Tibial artery (tissue), 4 donors: ENCODE measurements around the gene ZNF804B.

Source experiments
- DNase-seq, 2 donors: peaks; one replicate each; pipeline ENCODE4 v3.0.0-alpha.2; 2019
- H3K27ac ChIP-seq, 2 donors: fragments of 200-600 bp; sonication (generic) in 1 of 2; 1 replicate in 1 of 2; 2 replicates in 1 of 2; pipeline ENCODE4 v1.5.1; 2018 to 2019; ENCODE audit warnings: mild to moderate bottlenecking in 1 of 2
- H3K27me3 ChIP-seq, 2 donors: fragments of 200-600 bp; sonication (generic) in 1 of 2; one replicate each; pipeline versions ENCODE4 v1.5.1 to v1.6.0; 2016 to 2019
- H3K36me3 ChIP-seq, 3 donors: fragments of 200-600 bp; sonication (generic) in 2 of 3; one replicate each; pipeline ENCODE4 v1.5.1; 2016 to 2019; ENCODE audit warnings: mild to moderate bottlenecking in 2 of 3
- H3K4me1 ChIP-seq, 4 donors: fragments of 200-600 bp; sonication (generic) in 2 of 4; 1 replicate in 3 of 4; 2 replicates in 1 of 4; pipeline ENCODE4 v1.5.1; 2016 to 2019
- H3K4me3 ChIP-seq, 2 donors: fragments of 200-600 bp; sonication (generic) in 1 of 2; 1 replicate in 1 of 2; 2 replicates in 1 of 2; pipeline ENCODE4 v1.5.1; 2018 to 2019; ENCODE audit warnings: mild to moderate bottlenecking in 2 of 2
- H3K9me3 ChIP-seq, 3 donors: fragments of 200-600 bp; sonication (generic) in 1 of 3; one replicate each; pipeline ENCODE4 v1.5.1; 2016 to 2019
- CTCF ChIP-seq, 2 experiments: fragments of 200-600 bp in 1 of 2; fragments of 450-650 bp in 1 of 2; IDR thresholded peaks; one replicate each; pipeline ENCODE4 v1.5.1; 2017 to 2019; ENCODE audit warnings: antibody characterized with exemption in 2 of 2, mild to moderate bottlenecking in 1 of 2, moderate library complexity in 1 of 2
- intact Hi-C: fragments of 100-400 bp; cut with DNase I; formaldehyde crosslinking; loops from one replicate; pipeline ENCODE4 v1.15.0; 2023; ENCODE audit warnings: low total_unique reads

Gene ZNF804B

GRCh38 chr7:89259085-89259484 is 499.6 kb downstream of the ZNF804B start:
- Histone ChIP-seq H3K27me3 (no peaks in the 10 kb centered on the region), H3K27ac (no peak overlapping the region), H3K4me3 (no peak overlapping the region), H3K9me3 (no peaks in the 10 kb centered on the region), H3K36me3 (no peaks in the 10 kb centered on the region), H3K4me1 (no peaks in the 10 kb centered on the region)
- no peak for DNase-seq
- intact Hi-C loops, result no loop called here
- no peak for TF ChIP-seq CTCF (IDR thresholded peaks at IDR 0.05)

GRCh38 chr7:89264126-89264525 is 504.6 kb downstream of the ZNF804B start:
- Histone ChIP-seq H3K9me3 (no peaks in the 10 kb centered on the region), H3K36me3 (no peaks in the 10 kb centered on the region), H3K4me1 (no peaks in the 10 kb centered on the region), H3K4me3 (no peak overlapping the region), H3K27me3 (no peaks in the 10 kb centered on the region), H3K27ac (no peak overlapping the region)
- no peak for TF ChIP-seq CTCF (IDR thresholded peaks at IDR 0.05)
- intact Hi-C loops, result no loop called here
- DNase-seq, result no peak

- intact Hi-C loops, result no loop called here
- TF ChIP-seq CTCF (IDR thresholded peaks at IDR 0.05), result no peak
- Histone ChIP-seq H3K9me3 (no peaks in the 10 kb centered on the region), H3K27me3 (no peaks in the 10 kb centered on the region), H3K4me3 (no peak overlapping the region), H3K36me3 (no peaks in the 10 kb centered on the region), H3K27ac (no peak overlapping the region), H3K4me1 (no peaks in the 10 kb centered on the region)
- no peak for DNase-seq
Measured at GRCh38 chr7:89265631-89266030, 506.1 kb downstream of the ZNF804B start.

- no peak overlapping the region for H3K4me3 ChIP-seq
- H3K4me1 ChIP-seq, result no peaks in the 10 kb centered on the region
- TF ChIP-seq CTCF (IDR thresholded peaks at IDR 0.05), result no peak
- DNase-seq, result no peak
- no peaks in the 10 kb centered on the region for H3K27me3 ChIP-seq
- no peaks in the 10 kb centered on the region for H3K9me3 ChIP-seq
- intact Hi-C loops, result no loop called here
- no peak overlapping the region for H3K27ac ChIP-seq
- H3K36me3 ChIP-seq, result no peaks in the 10 kb centered on the region
Measured at GRCh38 chr7:89283302-89283701, 523.8 kb downstream of the ZNF804B start.

GRCh38 chr7:89308535-89308934 is 549.0 kb downstream of the ZNF804B start:
- Histone ChIP-seq H3K27me3 (no peaks in the 10 kb centered on the region), H3K4me3 (no peak overlapping the region), H3K9me3 (no peaks in the 10 kb centered on the region), H3K27ac (no peak overlapping the region), H3K36me3 (no peaks in the 10 kb centered on the region), H3K4me1 (no peaks in the 10 kb centered on the region)
- intact Hi-C loops, result no loop called here
- no peak for DNase-seq
- no peak for TF ChIP-seq CTCF (IDR thresholded peaks at IDR 0.05)

GRCh38 chr7:89311886-89312285 is 552.4 kb downstream of the ZNF804B start:
- Histone ChIP-seq H3K27me3 (no peaks in the 10 kb centered on the region), H3K4me1 (no peaks in the 10 kb centered on the region), H3K9me3 (no peaks in the 10 kb centered on the region), H3K27ac (no peak overlapping the region), H3K36me3 (no peaks in the 10 kb centered on the region), H3K4me3 (no peak overlapping the region)
- intact Hi-C loops, result no loop called here
- TF ChIP-seq CTCF (IDR thresholded peaks at IDR 0.05), result no peak
- DNase-seq, result no peak
